Muscle layer of duodenum (tissue), 2 donors: ENCODE measurements around the gene POLE2.
"Not testable (repeated sequence)": the region's sequence is repeated elsewhere in the genome, so short reads cannot be mapped to it uniquely, and the experiment has no call there.

Experiments used
- H3K27ac ChIP-seq: one replicate; pipeline ENCODE4 v1.7.0; 2013; ENCODE audit warnings: mild to moderate bottlenecking, low read length
- H3K27me3 ChIP-seq: one replicate; pipeline ENCODE4 v1.7.0; 2013; ENCODE audit warnings: low read depth, mild to moderate bottlenecking, control low read depth, low read length
- H3K36me3 ChIP-seq, 2 donors: one replicate each; pipeline ENCODE4 v1.7.0; 2013; ENCODE audit warnings: low read length in 2 of 2, control low read depth in 1 of 2, mild to moderate bottlenecking in 1 of 2; ENCODE audit not compliant: insufficient read depth in 2 of 2, control insufficient read depth in 1 of 2
- H3K4me1 ChIP-seq, 2 donors: one replicate each; pipeline ENCODE4 v1.7.0; 2013; ENCODE audit warnings: low read length in 2 of 2, mild to moderate bottlenecking in 2 of 2, control low read depth in 1 of 2, moderate library complexity in 1 of 2; ENCODE audit not compliant: insufficient read depth in 2 of 2, control insufficient read depth in 1 of 2
- H3K4me3 ChIP-seq, 2 donors: one replicate each; pipeline ENCODE4 v1.7.0; 2013; ENCODE audit warnings: low read length in 2 of 2, low read depth in 1 of 2, mild to moderate bottlenecking in 1 of 2
- H3K9me3 ChIP-seq, 2 donors: one replicate each; pipeline ENCODE4 v1.7.0; 2013; ENCODE audit warnings: low read length in 2 of 2, control low read depth in 1 of 2, mild to moderate bottlenecking in 1 of 2; ENCODE audit not compliant: control insufficient read depth in 1 of 2
- donor health status: healthy.

The POLE2 gene, protein sequence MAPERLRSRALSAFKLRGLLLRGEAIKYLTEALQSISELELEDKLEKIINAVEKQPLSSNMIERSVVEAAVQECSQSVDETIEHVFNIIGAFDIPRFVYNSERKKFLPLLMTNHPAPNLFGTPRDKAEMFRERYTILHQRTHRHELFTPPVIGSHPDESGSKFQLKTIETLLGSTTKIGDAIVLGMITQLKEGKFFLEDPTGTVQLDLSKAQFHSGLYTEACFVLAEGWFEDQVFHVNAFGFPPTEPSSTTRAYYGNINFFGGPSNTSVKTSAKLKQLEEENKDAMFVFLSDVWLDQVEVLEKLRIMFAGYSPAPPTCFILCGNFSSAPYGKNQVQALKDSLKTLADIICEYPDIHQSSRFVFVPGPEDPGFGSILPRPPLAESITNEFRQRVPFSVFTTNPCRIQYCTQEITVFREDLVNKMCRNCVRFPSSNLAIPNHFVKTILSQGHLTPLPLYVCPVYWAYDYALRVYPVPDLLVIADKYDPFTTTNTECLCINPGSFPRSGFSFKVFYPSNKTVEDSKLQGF

DNA sequence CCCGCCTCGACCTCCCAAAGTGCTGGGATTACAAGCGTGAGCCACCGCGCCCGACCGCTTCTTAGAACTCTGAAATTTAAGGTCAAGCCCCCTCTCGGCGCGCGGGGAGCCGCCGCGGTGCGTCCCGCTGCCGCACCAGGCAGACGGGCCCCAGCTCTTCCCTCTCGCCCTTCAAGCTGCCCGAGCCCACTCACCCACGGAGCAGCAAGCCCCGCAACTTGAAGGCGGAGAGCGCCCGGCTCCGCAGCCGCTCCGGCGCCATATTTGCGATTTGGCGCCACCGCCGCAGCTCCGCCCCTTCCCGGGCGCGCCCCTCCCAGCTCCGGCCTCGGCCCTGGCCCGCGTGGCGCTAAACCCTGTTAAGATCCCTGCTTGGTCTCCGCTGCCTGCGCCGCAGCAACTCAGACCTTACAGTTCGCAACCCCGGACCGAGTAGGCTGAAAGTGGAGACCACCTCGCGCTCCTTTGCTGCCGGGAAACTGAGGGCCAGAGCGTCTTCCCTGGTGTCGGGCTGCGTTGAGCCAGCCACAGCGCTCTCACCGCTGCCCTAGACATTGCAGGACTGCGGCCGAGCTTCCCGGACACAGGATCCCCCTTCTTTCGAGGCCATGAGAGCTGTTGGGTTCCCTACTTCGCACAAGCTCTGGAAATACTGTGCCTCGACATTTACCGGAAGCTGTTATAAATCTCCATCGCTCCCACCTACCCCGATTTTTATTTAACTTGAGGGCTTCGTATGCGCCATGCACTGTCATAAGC is at the start of gene POLE2:
Gene POLE2 (minus strand): TSS at position 273 of the 759 bp plus-strand sequence. CDS start 11 bp downstream, at position 262.
- H3K4me3 ChIP-seq = peak within 1 kb of the TSS; percentile 59 to 74
- no peaks in the 10 kb centered on the region for H3K36me3 ChIP-seq
- no peaks in the 10 kb centered on the region for H3K9me3 ChIP-seq
- H3K27ac ChIP-seq = peak within 1 kb of the TSS; percentile 79
- H3K27me3 ChIP-seq = no peaks in the 10 kb centered on the region
- peaks cover 0 to 4% of the 10 kb centered on the region in 2 donors for H3K4me1 ChIP-seq

DNA sequence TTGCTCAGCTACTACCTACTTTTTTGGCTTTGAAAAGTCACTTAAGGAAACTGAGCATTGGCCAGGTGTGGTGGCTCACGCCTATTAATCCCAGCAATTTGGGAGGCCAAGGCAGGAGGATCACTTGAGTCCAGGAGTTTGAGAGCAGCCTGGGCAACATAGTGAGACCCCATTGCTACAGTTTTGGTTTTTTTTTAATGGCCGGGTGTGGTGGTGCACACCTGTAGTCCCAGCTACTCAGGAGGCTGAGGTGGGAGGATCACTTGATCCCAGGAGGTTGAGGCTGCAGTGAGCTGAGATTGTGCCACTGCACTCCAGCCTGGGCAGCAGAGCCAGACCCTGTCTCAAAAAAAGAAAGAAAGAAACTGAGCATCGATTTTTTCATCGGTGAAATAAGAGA is 47.7 kb upstream of the POLE2 start:
- peaks cover 0 to 14% of the 10 kb centered on the region in 2 donors for H3K36me3 ChIP-seq
- H3K27ac ChIP-seq, H3K4me1 ChIP-seq, H3K9me3 ChIP-seq, H3K4me3 ChIP-seq, H3K27me3 ChIP-seq: not testable (repeated sequence)

DNA sequence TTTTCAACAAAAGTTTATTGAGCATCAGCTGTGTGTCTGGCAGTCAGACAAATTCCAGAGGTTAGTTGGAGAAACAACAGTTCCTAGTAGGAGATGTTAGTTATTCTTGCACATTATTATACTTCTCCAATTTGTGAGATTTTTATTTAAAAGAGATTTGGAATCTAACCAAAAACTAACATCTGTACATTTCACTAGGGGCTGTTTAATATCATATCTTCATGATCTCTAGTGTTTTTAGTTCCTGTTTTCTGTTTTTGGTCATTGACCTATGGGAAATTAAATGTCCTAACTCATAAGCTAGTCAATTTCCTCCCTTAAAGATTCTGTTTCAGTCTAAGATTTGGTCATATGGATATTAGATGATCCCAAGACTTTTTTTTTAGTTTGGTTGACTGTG is 45.8 kb upstream of the POLE2 start:
- no peaks in the 10 kb centered on the region for H3K9me3 ChIP-seq
- H3K4me3 ChIP-seq = no peak overlapping the region
- no peaks in the 10 kb centered on the region for H3K27me3 ChIP-seq
- no peaks in the 10 kb centered on the region for H3K4me1 ChIP-seq
- peaks cover 3 to 28% of the 10 kb centered on the region in 2 donors for H3K36me3 ChIP-seq
- H3K27ac ChIP-seq = no peak overlapping the region

DNA sequence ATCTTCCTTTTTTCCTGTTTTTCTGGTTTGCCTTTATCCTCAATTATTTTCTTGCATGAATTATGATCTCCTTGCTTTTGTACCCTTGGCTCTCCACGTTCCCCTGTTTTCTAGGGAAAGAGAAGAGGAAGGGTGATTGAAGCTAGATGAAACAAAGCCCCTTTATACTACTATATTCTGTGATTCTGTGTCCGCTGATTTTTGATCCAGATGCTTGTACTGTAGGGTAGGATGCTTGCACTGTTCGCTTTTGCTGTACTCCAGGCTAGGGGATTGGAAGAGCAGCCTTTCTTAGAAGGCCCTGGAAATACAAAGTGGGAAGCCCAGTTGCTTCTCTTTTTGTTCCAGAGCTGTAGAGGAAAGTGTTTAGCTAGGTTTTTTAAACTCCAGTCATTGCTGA is 44.9 kb upstream of the POLE2 start:
- H3K9me3 ChIP-seq = no peaks in the 10 kb centered on the region

DNA sequence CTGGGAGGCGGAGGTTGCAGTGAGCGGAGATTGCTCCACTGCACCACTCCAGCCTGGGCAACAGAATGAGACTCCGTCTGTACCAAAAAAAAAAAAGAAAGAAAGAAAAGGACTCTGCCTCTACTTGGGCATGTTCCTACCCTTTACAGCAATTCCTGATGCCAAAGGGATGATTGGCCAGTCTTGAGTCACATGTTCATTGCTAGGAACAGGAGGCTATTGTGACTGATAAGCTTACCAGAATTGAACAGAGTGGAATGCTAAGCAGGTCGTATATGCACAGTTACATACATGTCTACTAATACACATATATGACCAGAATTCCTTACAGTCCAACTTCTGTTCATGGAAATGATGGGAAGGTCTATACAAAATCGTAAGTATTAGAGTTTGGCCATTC is 39.2 kb upstream of the POLE2 start:
- Histone ChIP-seq H3K4me3 (no peak overlapping the region), H3K9me3 (no peaks in the 10 kb centered on the region), H3K4me1 (no peaks in the 10 kb centered on the region), H3K27ac (no peak overlapping the region), H3K27me3 (no peaks in the 10 kb centered on the region), H3K36me3 (peaks cover 14 to 40% of the 10 kb centered on the region in 2 donors)

More for the DNA sequence above, 44.9 kb upstream of the POLE2 start:
- no peak overlapping the region for H3K27ac ChIP-seq
- no peak overlapping the region for H3K4me3 ChIP-seq
- H3K36me3 ChIP-seq = peaks cover 4 to 30% of the 10 kb centered on the region in 2 donors
- H3K4me1 ChIP-seq = no peaks in the 10 kb centered on the region
- no peaks in the 10 kb centered on the region for H3K27me3 ChIP-seq

DNA sequence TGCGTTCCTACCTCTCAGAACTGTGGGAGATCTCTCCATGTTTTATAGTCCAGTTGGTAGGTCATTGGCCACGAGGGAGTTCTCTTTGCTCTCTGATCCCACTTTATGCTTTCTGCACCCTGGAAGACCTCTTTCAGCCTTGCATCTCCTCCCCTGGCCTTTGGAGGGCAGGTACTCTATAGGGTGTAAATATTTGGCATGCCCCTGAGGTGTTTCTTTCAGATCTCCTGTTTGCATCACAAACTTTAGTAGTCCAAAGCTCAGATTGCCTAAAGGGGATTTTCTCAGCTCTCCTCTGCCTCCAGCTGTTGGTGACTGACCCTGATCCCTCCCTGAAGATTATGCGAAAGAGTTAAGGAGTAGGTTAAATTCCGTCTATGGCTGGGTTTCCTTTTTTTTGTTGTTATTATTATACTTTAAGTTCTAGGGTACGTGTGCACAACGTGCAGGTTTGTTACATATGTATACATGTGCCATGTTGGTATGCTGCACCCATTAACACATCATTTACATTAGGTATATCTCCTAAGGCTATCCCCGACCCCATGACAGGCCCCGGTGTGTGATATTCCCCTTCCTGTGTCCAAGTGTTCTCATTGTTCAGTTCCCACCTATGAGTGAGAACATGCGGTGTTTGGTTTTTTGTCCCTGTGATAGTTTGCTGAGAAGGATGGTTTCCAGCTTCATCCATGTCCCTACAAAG is 33.9 kb upstream of the POLE2 start:
- peaks cover 4 to 34% of the 10 kb centered on the region in 2 donors for H3K36me3 ChIP-seq

DNA sequence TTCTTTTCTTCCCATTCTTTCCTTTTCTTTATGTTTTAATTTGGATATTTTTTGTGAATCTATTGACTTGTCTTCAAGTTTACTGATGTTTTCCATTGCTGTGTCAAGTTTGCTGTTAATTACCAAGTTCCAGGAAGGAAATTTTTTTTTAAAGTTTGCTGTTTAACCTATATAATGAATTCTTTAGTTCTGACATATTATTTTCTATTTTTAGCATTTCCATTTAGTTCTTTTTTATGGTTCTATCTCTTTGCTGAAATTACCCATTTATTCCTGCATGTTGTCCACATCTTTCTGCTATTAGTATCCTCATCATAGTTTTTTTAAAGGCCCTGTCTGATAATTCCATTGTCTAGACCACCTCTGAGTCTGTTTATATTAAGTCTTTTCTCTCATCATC is 32.7 kb upstream of the POLE2 start:
- Histone ChIP-seq H3K27me3 (no peaks in the 10 kb centered on the region), H3K4me3 (no peak overlapping the region), H3K9me3 (no peaks in the 10 kb centered on the region), H3K36me3 (peaks cover 0 to 27% of the 10 kb centered on the region in 2 donors), H3K27ac (no peak overlapping the region), H3K4me1 (no peaks in the 10 kb centered on the region)

More for the DNA sequence above, 33.9 kb upstream of the POLE2 start:
- H3K27me3 ChIP-seq, H3K4me1 ChIP-seq, H3K4me3 ChIP-seq, H3K9me3 ChIP-seq, H3K27ac ChIP-seq: not testable (repeated sequence)

DNA sequence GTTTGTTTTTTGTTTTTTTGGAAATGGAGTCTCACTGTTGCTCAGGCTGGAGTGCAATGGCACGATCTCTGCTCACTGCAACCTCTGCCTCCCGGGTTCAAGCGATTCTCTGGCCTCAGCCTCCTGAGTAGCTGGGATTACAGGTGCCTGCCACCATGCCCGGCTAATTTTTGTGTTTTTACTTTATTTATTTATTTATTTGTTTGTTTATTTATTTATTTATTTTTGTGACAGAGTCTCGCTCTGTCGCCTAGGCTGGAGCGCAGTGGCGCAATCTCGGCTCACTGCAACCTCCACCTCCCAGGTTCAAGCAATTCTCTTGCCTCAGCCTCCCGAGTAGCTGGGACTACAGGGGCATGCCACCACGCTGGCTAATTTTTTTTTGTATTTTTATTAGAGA is 23.0 kb upstream of the POLE2 start:
- H3K27me3 ChIP-seq, H3K27ac ChIP-seq, H3K36me3 ChIP-seq, H3K4me3 ChIP-seq, H3K9me3 ChIP-seq, H3K4me1 ChIP-seq: not testable (repeated sequence)

DNA sequence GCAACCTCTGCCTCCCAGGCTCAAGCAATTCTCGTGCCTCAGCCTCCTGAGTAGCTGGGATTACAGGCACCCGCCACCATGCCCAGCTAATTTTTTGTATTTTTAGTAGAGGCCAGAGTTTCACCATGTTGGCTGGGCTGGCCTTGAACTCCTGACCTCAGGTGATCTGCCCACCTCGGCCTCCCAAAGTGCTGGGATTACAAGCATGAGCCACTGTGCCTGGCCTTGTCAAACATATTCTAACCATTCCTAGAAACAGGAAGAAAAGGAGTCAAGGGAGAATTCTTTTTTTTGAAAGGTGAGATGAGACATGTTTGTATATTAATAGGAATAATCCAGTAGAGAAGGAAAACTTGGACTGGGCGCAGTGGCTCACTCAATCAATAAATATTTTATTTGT is 16.5 kb upstream of the POLE2 start:
- H3K4me1 ChIP-seq, H3K36me3 ChIP-seq, H3K4me3 ChIP-seq, H3K27ac ChIP-seq, H3K9me3 ChIP-seq, H3K27me3 ChIP-seq: not testable (repeated sequence)

DNA sequence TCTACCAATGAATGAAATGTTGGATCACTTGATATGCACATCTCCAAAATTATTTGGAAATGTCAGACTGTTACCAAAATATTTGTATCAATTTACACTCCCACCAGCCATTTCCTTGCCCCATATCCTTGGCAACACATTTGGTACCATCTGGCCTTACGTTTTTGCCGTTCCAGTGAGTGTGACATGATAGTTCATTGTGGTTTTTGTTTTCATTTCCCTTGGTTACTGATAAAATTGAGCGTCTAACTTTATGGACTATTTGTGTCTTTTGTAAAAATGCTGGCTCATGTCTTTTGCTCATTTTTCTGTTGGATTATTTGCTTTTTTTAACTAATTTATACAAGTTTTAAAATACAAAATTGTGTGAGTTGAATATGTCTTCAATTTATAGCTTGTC is 16.0 kb upstream of the POLE2 start:
- no peaks in the 10 kb centered on the region for H3K9me3 ChIP-seq
- no peak overlapping the region for H3K27ac ChIP-seq
- H3K36me3 ChIP-seq = peaks cover 3 to 9% of the 10 kb centered on the region in 2 donors
- H3K27me3 ChIP-seq = no peaks in the 10 kb centered on the region
- no peaks in the 10 kb centered on the region for H3K4me1 ChIP-seq
- no peak overlapping the region for H3K4me3 ChIP-seq

DNA sequence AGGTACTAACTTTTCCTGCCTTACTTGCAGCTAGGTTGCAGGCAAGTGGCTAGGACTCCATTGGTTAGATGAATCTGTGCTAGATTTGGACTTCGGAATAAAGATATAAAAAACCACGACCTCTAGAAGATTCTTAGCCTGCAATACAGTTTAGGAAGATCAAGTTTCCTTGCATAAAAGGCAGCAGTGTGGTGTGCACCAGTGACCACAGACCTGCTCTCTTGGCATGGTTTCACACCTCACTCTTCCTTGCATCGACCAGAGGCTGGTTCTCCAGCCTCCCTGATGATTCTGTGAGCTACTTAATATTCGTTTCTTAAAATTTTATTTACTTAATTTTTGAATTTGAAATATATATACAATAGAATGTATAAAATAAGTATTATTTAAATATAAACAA is 14.7 kb upstream of the POLE2 start:
- Histone ChIP-seq H3K27me3 (no peaks in the 10 kb centered on the region), H3K36me3 (peaks cover 3 to 9% of the 10 kb centered on the region in 2 donors), H3K4me3 (no peak overlapping the region), H3K4me1 (no peaks in the 10 kb centered on the region), H3K9me3 (no peaks in the 10 kb centered on the region), H3K27ac (no peak overlapping the region)
